A673 (cell line): Measurements from ENCODE around the gene RSU1.

Source experiments
- CTCF ChIP-seq: fragments of 300-800, 200-600 bp; sonication (generic); conservative IDR thresholded peaks from 2 replicates; pipeline ENCODE4 v1.5.1; 2017; ENCODE audit warnings: low read depth, mild to moderate bottlenecking, antibody characterized with exemption, low read length, moderate library complexity, mixed read lengths
- EZH2 ChIP-seq: fragments of 200-600 bp; sonication (generic); IDR thresholded peaks from 2 replicates; pipeline ENCODE4 v1.6.1; 2017; ENCODE audit warnings: borderline replicate concordance, low read depth, mild to moderate bottlenecking, mixed read lengths, antibody characterized with exemption, low read length; ENCODE audit not compliant: poor library complexity, severe bottlenecking

DNA sequence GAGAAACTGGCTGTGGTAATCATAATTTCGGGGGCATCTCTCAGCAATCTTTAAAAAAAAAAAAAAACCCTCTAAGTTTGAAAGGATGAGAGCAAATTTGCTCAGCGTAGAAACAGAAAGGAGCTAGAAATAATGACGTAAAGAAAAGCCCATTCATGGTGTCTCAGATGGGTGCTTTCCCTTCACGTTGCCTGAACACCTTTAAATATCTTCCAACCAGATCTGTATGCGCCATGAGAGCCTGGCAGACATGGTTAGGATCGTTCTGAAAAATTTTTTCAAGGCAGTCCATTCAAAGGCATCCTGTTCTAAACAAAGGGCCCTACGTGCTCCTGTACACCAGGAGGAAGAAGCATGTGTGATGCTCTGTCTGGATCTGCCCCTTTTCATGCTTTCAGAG lies 154.3 kb downstream of the RSU1 start:
- no peak for TF ChIP-seq CTCF
- TF ChIP-seq EZH2: no peak
